Kasumi-1 (cell line): ENCODE data around the gene COPS9.

Source experiments
- DNase-seq, 2 experiments: peaks; one replicate each; lab custom pipeline; 2025; lab: John Stamatoyannopoulos, UW

Gene COPS9

DNA sequence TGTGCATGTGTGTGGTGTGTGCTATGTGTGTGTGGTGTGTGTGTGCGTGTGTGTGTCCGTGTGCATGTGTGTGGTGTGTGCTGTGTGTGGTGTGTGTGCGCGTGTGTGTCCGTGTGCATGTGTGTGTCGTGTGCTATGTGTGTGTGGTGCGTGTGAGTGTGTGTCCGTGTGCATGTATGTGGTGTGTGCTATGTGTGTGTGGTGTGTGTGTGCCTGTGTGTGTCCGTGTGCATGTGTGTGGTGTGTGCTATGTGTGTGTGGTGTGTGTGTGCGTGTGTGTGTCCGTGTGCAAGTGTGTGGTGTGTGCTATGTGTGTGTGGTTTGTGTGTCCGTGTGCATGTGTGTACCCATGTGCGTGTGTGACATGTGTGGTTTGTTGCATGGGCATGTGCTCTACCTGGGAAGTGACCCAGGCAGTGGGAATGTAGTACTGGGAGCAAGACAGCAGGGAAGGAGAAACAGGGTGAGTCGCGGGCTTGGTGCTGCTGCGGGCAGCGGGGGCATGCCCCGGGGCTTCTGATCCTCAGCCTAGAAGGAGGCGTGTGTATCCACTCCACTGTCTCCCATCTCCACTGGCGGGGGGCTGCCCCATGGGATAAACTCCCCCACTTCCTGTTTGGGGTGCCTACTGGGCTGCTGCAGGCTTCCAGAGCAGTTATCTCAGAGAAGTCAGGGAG, 11.9 kb upstream of the COPS9 start:
- DNase-seq = no peak

DNA sequence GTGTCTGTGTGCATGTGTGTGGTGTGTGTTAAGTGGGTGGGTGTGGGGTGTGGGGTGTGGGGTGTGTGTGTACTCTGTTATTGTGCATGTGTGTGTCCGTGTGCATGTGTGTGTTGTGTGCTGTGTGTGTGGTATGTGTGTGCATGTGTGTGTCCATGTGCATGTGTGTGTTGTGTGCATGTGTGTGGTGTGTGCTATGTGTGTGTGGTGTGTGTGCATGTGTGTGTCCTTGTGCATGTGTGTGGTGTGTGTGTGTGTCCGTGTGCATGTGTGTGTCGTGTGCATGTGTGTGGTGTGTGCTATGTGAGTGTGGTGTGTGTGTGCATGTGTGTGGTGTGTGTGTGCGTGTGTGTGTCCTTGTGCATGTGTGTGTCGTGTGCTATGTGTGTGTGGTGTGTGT, 11.3 kb upstream of the COPS9 start:
- no peak for DNase-seq

DNA sequence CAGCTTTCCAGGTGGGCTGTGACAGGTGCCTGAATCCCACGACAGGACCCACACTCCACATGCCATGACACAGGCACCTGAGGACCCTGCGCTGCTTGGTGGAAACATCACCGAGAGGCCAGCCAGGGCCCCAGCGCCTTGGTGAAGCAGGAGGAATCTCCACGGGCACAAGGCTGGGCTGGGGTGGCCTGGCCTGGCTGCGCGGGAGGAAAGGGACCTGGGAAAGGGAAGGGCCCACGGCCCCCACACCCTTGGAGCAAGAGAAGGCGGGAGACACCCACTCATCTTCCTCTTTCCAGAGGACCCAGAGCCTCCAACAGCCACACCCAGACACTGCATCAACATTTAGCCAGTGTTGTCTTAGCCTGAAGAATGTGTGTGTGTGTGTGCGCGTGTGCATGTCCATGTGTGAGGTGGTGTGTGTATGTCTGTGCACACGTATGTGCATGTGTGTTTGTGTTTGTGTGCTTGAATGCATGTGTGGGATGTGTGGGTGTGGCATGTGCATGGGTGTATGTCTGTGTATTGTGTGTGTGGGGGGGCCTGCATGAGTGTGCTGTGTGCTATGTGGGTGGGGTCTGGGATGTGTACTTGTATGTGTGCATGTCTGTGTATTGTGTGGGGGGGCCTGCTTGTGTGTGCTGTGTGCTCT, 10.6 kb upstream of the COPS9 start:
- DNase-seq = no peak

GRCh38 chr2:240146141-240146561, 10.0 kb upstream of the COPS9 start:
- no peak for DNase-seq

- no peak for DNase-seq
Measured at GRCh38 chr2:240145461-240145860, 9.4 kb upstream of the COPS9 start.

GRCh38 chr2:240144649-240145261, 8.7 kb upstream of the COPS9 start:
- DNase-seq = no peak

DNA sequence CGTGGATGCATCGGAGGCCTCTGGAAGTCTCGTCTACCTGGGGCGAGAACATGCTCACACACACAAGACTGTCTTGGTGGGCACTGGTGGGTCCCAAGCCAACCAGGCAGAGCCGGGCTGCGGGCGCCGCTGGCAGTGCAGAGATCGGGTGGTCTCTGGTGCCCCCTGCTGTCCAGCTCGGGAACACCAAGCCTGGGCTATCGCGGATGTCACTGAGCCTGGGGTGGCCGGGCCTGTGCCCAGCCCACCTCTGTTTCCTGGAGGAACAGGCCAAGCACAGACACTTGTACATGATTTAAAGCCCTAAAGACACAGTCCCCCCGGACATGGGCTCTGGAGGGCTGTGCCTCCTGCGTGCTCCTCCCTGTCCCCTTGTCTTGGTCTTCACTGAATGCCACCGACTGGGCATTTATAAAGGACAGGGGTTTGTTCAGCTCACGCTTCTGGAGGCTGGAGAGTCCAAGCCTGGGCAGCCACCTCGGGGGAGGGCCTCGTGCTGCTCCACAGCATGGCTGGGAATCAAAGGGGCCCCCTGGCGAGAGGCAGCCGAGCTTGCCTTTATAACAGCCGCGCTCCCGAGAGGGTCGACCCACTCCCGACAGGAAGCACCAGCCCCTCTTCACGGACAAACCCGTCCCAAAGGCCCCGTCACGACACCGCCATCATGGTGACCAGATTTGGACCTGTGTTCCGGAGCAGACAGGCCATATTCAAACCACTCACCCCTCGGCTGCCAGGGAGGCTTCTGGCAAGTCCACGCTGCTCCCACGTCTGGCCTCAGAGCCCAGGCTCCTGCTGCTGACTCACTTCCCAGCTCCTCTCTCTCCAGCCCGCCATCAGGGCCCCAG, 7.9 kb upstream of the COPS9 start:
- peak; percentile 7 to 17 for DNase-seq

DNA sequence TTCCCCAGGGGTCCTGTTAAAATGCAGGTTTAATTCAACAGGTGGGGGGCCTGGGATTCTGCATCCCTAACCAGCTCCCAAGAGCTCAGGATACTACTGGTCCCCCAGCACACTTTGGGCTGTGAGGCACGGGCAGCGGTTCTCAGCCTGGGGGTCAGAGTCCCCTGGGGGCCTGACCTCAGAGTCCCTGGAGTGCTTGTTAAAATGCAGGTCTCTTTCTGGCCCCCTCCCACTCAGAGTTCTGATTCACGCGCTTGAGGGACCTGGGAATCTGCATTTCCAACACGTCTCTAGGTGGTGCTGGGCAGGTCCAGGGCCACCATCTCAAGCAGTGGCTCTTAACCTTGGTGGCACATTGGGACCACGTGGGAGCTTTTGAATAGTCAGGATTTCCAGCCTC, 7.2 kb upstream of the COPS9 start:
- no peak for DNase-seq

GRCh38 chr2:240142859-240143258, 6.8 kb upstream of the COPS9 start:
- DNase-seq = no peak

DNA sequence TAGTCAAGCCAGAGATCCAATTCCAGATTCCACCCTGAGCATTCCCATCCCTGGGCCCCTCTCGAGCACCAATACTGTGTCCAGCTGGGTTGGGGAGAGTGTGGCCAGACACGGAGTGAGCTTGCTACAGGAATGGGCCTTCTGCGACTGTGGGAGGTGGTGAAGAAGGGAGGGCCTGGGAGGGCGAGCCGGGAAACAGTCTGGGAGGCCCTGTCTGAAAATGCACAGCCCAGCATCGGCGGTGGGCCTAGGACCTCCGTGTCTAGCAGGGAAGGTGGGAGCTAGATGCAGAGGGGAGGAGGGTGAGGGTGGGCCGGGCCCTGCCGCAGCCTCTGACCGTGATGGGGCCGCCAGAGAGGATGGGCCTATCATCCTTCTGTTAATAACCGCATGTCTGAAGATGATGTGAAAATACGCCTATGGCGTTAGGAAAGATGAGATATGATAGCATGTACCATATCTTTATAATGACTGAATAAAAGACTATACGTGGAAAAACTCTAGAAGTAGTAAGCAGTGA, 6.2 kb upstream of the COPS9 start:
- no peak for DNase-seq

DNA sequence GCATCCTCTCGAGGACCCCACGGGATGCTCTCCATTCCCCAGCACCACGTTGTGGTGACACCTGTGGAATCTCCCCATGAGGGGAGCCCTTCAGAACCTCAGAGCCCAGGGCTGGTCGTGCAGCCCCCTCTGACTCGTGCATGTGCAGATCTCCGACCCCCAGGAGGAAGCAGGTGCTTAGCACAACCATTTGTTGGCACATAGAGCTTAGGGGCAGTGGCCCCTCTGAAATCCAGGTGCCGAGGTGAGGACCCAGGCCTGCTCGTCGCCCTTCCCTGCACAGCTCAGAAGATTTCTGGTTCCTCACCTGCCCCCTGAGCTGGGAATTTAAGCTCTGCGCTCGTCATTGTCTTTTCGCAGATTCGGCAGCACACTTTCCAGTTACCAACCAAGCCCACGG, 5.6 kb upstream of the COPS9 start:
- no peak for DNase-seq

DNA sequence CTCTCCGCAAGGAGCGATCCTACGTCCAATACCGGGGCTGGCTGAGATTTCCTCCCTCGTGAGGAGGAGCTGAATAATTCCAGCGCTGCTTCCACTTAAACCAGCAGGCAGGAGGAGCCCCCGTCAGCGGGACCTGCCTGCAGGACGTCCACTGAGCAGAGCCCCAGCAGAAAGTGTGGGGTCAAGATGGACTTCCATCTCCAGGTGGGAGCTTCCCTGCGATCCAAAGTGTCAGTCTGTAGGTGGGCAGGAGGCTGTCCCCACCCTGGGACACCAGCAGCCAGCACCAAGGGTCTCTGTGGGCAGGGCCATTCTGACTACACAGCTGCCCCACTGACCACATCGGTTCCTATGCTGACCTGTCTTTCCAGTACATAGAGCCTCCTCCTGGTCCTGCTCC, 4.8 kb upstream of the COPS9 start:
- no peak for DNase-seq

DNA sequence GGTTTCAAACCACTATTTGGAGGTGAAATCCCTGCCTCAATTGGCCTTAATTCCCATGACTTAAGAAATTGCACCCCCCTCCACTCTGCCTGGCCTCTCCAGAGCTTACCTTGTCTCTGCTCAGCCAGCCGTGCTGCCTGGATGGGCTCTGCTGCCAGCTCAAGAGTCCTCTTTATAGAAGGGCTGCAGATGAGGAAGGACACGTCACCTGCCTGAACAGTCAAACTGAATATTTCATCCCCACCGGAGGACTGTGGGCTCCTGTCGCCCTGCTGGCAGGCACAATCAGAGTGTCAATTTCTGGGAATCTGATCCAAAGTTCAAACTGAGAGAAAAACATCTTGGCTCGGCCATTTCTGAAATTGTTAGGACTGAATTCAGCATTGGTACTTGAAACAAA, 4.4 kb upstream of the COPS9 start, which contains the start of gene OTOS:
OTOS (minus strand) TSS at position 148 of the 400 bp plus-strand sequence. CDS start 332 bp downstream, outside the sequence.
- DNase-seq = no peak

GRCh38 chr2:240139666-240140393, 3.7 kb upstream of the COPS9 start:
- DNase-seq = no peak

GRCh38 chr2:240139011-240139441, 2.9 kb upstream of the COPS9 start:
- DNase-seq = no peak

DNA sequence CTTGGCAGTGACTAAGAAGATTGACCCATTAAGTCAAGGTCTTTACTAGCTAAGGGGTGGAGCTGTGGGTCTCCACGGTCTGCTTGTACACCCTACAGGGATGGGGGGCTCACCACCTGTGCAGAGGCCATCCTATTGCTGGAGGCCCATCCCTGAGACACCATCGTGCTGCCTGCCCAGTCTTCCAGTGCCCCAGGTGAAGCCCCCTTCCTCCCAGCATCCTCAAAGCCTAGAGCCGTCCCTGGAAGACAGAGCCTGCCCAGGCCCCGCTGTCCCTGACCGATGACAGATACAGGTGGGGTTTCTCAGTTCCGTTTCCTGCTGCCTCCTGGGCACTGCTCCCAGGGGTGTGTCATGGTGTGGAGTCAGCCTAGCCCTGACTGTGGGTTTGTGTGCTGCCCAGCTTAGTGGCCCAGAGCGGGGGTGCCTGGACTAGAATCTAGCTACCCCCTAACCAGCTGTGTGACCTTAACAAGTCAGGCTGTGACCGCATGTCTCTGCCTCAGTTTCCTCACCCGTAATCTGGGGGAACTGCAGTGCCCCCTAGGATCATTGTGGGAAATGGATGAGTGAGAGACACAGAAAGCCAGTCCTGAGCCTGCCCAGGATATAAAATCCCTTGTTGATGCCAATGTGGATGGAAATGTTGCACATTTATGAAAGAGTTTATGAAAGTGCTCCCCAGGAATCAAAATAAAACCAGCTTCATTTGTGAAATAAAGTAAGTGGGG, 2.3 kb upstream of the COPS9 start:
- no peak for DNase-seq

GRCh38 chr2:240137596-240138253, 1.6 kb upstream of the COPS9 start:
- DNase-seq = no peak

- peak in 1 of 2 experiments; percentile 5 for DNase-seq
Measured at GRCh38 chr2:240136671-240137292, 677 bp upstream of the COPS9 start.

- no peak for DNase-seq
Measured at GRCh38 chr2:240135706-240136012, 446 bp downstream of the COPS9 start.

- DNase-seq = no peak
Measured at GRCh38 chr2:240134956-240135520, 1.1 kb downstream of the COPS9 start.
